ENCODE data around the gene RBMS3.

GRCh38 chr3:29552051-29552450 is 271.2 kb downstream of the RBMS3 start:
- TF ChIP-seq, protein P1, sequence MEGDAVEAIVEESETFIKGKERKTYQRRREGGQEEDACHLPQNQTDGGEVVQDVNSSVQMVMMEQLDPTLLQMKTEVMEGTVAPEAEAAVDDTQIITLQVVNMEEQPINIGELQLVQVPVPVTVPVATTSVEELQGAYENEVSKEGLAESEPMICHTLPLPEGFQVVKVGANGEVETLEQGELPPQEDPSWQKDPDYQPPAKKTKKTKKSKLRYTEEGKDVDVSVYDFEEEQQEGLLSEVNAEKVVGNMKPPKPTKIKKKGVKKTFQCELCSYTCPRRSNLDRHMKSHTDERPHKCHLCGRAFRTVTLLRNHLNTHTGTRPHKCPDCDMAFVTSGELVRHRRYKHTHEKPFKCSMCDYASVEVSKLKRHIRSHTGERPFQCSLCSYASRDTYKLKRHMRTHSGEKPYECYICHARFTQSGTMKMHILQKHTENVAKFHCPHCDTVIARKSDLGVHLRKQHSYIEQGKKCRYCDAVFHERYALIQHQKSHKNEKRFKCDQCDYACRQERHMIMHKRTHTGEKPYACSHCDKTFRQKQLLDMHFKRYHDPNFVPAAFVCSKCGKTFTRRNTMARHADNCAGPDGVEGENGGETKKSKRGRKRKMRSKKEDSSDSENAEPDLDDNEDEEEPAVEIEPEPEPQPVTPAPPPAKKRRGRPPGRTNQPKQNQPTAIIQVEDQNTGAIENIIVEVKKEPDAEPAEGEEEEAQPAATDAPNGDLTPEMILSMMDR (IDR thresholded peaks at IDR 0.05) = no peak
- TF ChIP-seq EZH2phosphoT487 (IDR thresholded peaks at IDR 0.05) (no peak), EZH2 (IDR thresholded peaks at IDR 0.05) (no peak)
